H7 (cell line): Measurements from ENCODE around the gene RXFP4. TPM values are rescaled to one million over a fixed set of nuclear protein-coding genes. Genes with fewer than 3 reads are reported as not detected.
A peak's percentile ranks its signal among the peaks of the same experiment; 100 is the strongest.

Experiments
- DNase-seq: peaks from one replicate; pipeline ENCODE4 v3.0.0; 2012
- H3K27me3 ChIP-seq: 2 replicates; pipeline ENCODE4 v1.6.0; 2011; ENCODE audit warnings: mild to moderate bottlenecking, low read length; ENCODE audit not compliant: control insufficient read depth, insufficient read depth
- H3K36me3 ChIP-seq: replicated peaks from 2 replicates; pipeline ENCODE4 v1.5.1; 2011; ENCODE audit warnings: low read length; ENCODE audit not compliant: control insufficient read depth, insufficient read depth
- H3K4me3 ChIP-seq: 2 replicates; pipeline ENCODE4 v1.5.1; 2011; ENCODE audit warnings: low read depth, mild to moderate bottlenecking, control low read depth, low read length, moderate library complexity; ENCODE audit not compliant: insufficient read depth
- total RNA-seq: library from RNA; depleted of rRNA; stranded (reverse); fragments of >200 nt; shearing (Covaris generic); gene quantifications from 2 replicates; pipeline ENCODE4 v1.2.3, GENCODE V29; 2014; rRNA removed

The RXFP4 gene
- total RNA-seq, 1 experiment from 2014 or later: not detected

- Histone ChIP-seq H3K36me3 (no peaks in the 10 kb centered on the region), H3K4me3 (no peak overlapping the region), H3K27me3 (no peaks in the 10 kb centered on the region)
- peak; percentile 85 for DNase-seq
Observed at GRCh38 chr1:155989242-155990004, 48.0 kb downstream of the RXFP4 start.

DNA sequence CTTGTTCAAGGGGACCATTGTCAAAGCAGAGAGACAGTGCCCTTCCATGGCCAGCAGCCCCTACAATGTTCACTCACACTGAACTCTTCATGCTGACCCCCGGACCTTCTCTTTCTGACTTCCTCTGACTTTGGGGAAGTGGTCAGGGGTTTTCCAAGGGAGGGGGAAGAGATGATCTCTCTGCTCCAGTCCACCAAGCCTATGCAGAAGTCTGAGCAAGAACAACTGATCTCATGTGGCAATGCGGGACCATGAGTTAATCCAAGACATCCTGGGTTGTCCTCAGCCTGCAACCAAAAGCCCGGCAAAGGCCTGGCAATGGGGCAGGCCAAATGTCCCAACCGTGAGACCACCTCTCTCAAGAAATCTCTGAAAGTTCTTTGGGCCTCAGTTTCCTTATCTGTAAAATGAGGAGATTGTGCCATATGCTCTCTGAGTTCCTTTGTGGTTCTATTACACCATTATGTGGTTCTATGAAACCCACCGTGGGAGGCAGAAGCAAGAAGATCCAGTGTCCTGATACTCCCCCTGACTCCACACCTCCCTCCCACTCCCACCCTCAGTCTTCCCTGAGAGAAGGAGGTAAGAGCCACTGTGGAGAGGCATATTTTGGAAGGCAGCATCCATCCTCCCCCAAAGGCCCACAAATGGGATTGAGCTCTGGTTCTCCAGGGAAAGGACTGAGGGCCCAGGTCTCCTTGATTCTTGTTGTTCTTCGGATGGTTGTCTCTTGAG, 48.7 kb downstream of the RXFP4 start:
- DNase-seq: no peak
- H3K4me3 ChIP-seq: no peak overlapping the region
- no peaks in the 10 kb centered on the region for H3K36me3 ChIP-seq
- no peaks in the 10 kb centered on the region for H3K27me3 ChIP-seq

Other genes with a start within 250 kb of the RXFP4 start
- 30.7 and 42.5 TPM in 2 replicates for gene GON4L, start 84.4 kb upstream of the RXFP4 start, total RNA-seq
- 9.6 and 11.0 TPM in 2 replicates for gene SYT11, start 82.1 kb upstream of the RXFP4 start, total RNA-seq
- 39.1 and 47.1 TPM in 2 replicates for gene RIT1, start 30.3 kb upstream of the RXFP4 start, total RNA-seq
- 58.4 and 78.1 TPM in 2 replicates for gene KHDC4, start 7.2 kb upstream of the RXFP4 start, total RNA-seq
- 97.1 and 104 TPM in 2 replicates for gene ARHGEF2, start 36.9 kb downstream of the RXFP4 start, total RNA-seq
- 427 and 445 TPM in 2 replicates for gene SSR2, start 79.3 kb downstream of the RXFP4 start, total RNA-seq
- 64.6 and 66.3 TPM in 2 replicates for gene UBQLN4, start 112.2 kb downstream of the RXFP4 start, total RNA-seq
- 58.0 and 74.1 TPM in 2 replicates for gene LAMTOR2, start 113.1 kb downstream of the RXFP4 start, total RNA-seq
- 18.3 and 27.6 TPM in 2 replicates for gene RAB25, start 119.5 kb downstream of the RXFP4 start, total RNA-seq
- gene MEX3A, start 140.8 kb downstream of the RXFP4 start, total RNA-seq: 52.7 and 65.2 TPM in 2 replicates
- 101 and 119 TPM in 2 replicates for gene LMNA, start 173.1 kb downstream of the RXFP4 start, total RNA-seq
- gene SEMA4A, start 211.9 kb downstream of the RXFP4 start, total RNA-seq: 10.3 and 15.8 TPM in 2 replicates